HG02938 (cell line): ENCODE data around the gene MYOZ3.

Experiments
- ATAC-seq: cut with Tn5 transposase; IDR thresholded peaks from one replicate; pipeline ENCODE4 v1.9.1; 2021; ENCODE audit warnings: mild to moderate bottlenecking, moderate library complexity; ENCODE audit not compliant: unreplicated experiment

MYOZ3 gene

GRCh38 chr5:150694612-150695011 lies 33.6 kb downstream of the MYOZ3 start:
- ATAC-seq: no peak

- peak; percentile 15 for ATAC-seq
Measured at GRCh38 chr5:150700246-150700593, 39.2 kb downstream of the MYOZ3 start.

- peak; percentile 93 for ATAC-seq
Measured at GRCh38 chr5:150700594-150701377, 39.7 kb downstream of the MYOZ3 start, which contains the start of gene RBM22. RBM22 (minus strand) TSS chr5:150701062; CDS start chr5:150700985, 77 bp downstream.

DNA sequence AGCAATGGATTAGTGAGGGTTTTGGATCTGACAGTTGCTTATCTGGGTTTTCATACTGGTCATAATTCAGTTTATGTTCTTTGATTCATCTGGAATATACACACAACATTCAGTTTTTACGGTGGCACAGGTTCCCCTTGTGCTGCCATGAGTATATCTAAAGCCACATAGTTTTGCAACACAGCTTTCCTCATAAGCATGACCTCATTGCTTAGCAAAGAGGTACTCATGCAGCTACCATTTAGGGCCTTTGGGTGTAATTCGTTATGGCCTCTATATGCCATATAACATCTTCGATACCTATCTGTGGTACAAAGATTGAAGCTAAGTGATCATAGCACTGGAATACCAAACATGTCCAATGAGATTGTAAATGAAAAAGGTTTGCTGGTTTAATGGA lies 42.7 kb downstream of the MYOZ3 start:
- no peak for ATAC-seq

DNA sequence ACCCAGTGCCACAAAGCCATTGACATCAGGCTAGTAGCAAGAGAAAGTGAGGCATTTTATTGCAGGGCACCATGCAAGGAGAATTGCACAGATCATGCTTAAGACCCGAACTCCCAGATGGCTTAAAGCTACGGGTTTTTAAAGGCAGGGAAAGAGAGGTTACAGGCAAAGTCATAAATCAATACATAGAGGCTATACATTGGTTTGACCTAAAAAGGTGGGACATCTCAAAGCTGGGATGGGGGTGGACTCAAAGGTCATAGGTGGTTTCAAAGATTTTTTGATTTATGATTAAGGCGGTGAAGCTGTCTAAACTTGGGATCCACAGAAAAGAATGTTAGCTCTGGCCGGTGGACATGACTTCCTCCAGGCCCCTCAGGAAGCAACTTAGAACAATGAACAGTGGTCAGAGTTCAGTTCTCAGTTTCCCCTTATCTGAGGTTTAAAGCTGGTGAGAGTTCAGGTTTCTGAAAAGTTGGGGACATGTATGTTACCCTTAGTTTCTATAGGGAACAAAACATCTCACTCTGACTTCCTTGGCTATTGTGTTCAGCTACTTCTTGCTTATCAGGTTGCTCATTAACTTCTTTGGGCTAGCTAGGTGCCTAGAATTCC lies 45.8 kb downstream of the MYOZ3 start:
- no peak for ATAC-seq

- no peak for ATAC-seq
Measured at GRCh38 chr5:150710165-150710564, 49.1 kb downstream of the MYOZ3 start.

GRCh38 chr5:150723845-150724244 lies 62.8 kb downstream of the MYOZ3 start:
- no peak for ATAC-seq
